Activated T-cell treated with anti-CD3 and anti-CD28 coated beads, Interleukin-2, amount 50 U/mL, for 24 hours (primary cell): ENCODE data around the gene KCNQ1.

Source experiments
- DNase-seq: peaks from one replicate; pipeline ENCODE4 v3.0.0-alpha.2; 2020
- H3K27ac Mint-ChIP-seq: 2 replicates; pipeline ENCODE4 v1.8.0; 2020; ENCODE audit warnings: mild to moderate bottlenecking, mixed read lengths
- H3K27me3 Mint-ChIP-seq: 2 replicates; pipeline ENCODE4 v1.8.0; 2020; ENCODE audit warnings: mixed read lengths
- H3K36me3 Mint-ChIP-seq: 2 replicates; pipeline ENCODE4 v1.8.0; 2020; ENCODE audit warnings: low read depth, mixed read lengths
- H3K4me1 Mint-ChIP-seq: 2 replicates; pipeline ENCODE4 v1.8.0; 2020; ENCODE audit warnings: low read depth, mixed read lengths
- H3K4me3 Mint-ChIP-seq: 2 replicates; pipeline ENCODE4 v1.8.0; 2020; ENCODE audit warnings: mild to moderate bottlenecking, moderate library complexity, mixed read lengths
- H3K9me3 Mint-ChIP-seq: 2 replicates; pipeline ENCODE4 v1.8.0; 2020; ENCODE audit warnings: mixed read lengths

Gene KCNQ1

GRCh38 chr11:2517386-2518064 is 72.7 kb downstream of the KCNQ1 start:
- H3K36me3 Mint-ChIP-seq = no peaks in the 10 kb centered on the region
- H3K9me3 Mint-ChIP-seq = no peaks in the 10 kb centered on the region
- no peaks in the 10 kb centered on the region for H3K27me3 Mint-ChIP-seq
- peak; percentile 15 for DNase-seq
- H3K4me1 Mint-ChIP-seq = no peaks in the 10 kb centered on the region
- H3K4me3 Mint-ChIP-seq = no peak overlapping the region
- H3K27ac Mint-ChIP-seq = no peak overlapping the region

- Mint-ChIP-seq H3K27me3 (no peaks in the 10 kb centered on the region), H3K9me3 (no peaks in the 10 kb centered on the region), H3K4me1 (no peaks in the 10 kb centered on the region), H3K27ac (no peak overlapping the region), H3K36me3 (no peaks in the 10 kb centered on the region), H3K4me3 (no peak overlapping the region)
- peak; percentile 25 for DNase-seq
Observed at GRCh38 chr11:2518111-2518982, 73.5 kb downstream of the KCNQ1 start.

- Mint-ChIP-seq H3K4me1 (no peaks in the 10 kb centered on the region), H3K27ac (no peak overlapping the region), H3K4me3 (no peak overlapping the region), H3K9me3 (no peaks in the 10 kb centered on the region), H3K36me3 (no peaks in the 10 kb centered on the region), H3K27me3 (no peaks in the 10 kb centered on the region)
- peak; percentile 15 for DNase-seq
Observed at GRCh38 chr11:2518983-2519340, 74.2 kb downstream of the KCNQ1 start.

- DNase-seq = peak; percentile 2
- Mint-ChIP-seq H3K27me3 (no peaks in the 10 kb centered on the region), H3K36me3 (no peaks in the 10 kb centered on the region), H3K9me3 (no peaks in the 10 kb centered on the region), H3K27ac (no peak overlapping the region), H3K4me1 (no peaks in the 10 kb centered on the region), H3K4me3 (no peak overlapping the region)
Observed at GRCh38 chr11:2519517-2519861, 74.7 kb downstream of the KCNQ1 start.

GRCh38 chr11:2519862-2520735 is 75.3 kb downstream of the KCNQ1 start:
- Mint-ChIP-seq H3K4me3 (no peak overlapping the region), H3K4me1 (peaks cover 4% of the 10 kb centered on the region), H3K27ac (no peak overlapping the region), H3K9me3 (no peaks in the 10 kb centered on the region), H3K36me3 (no peaks in the 10 kb centered on the region), H3K27me3 (no peaks in the 10 kb centered on the region)
- peak; percentile 23 for DNase-seq

GRCh38 chr11:2520736-2521035 is 75.9 kb downstream of the KCNQ1 start:
- Mint-ChIP-seq H3K27ac (no peak overlapping the region), H3K4me1 (peaks cover 10% of the 10 kb centered on the region), H3K4me3 (no peak overlapping the region), H3K36me3 (no peaks in the 10 kb centered on the region), H3K9me3 (no peaks in the 10 kb centered on the region), H3K27me3 (no peaks in the 10 kb centered on the region)
- no peak for DNase-seq

GRCh38 chr11:2521081-2521732 is 76.4 kb downstream of the KCNQ1 start:
- H3K4me3 Mint-ChIP-seq = no peak overlapping the region
- peak; percentile 6 for DNase-seq
- no peaks in the 10 kb centered on the region for H3K36me3 Mint-ChIP-seq
- H3K27ac Mint-ChIP-seq = no peak overlapping the region
- peaks cover 15% of the 10 kb centered on the region for H3K4me1 Mint-ChIP-seq
- no peaks in the 10 kb centered on the region for H3K27me3 Mint-ChIP-seq
- no peaks in the 10 kb centered on the region for H3K9me3 Mint-ChIP-seq

GRCh38 chr11:2521733-2522630 is 77.2 kb downstream of the KCNQ1 start:
- H3K4me3 Mint-ChIP-seq = no peak overlapping the region
- no peaks in the 10 kb centered on the region for H3K36me3 Mint-ChIP-seq
- H3K9me3 Mint-ChIP-seq = no peaks in the 10 kb centered on the region
- H3K27me3 Mint-ChIP-seq = no peaks in the 10 kb centered on the region
- H3K4me1 Mint-ChIP-seq = peaks cover 22% of the 10 kb centered on the region
- peak; percentile 12 for DNase-seq
- H3K27ac Mint-ChIP-seq = no peak overlapping the region

GRCh38 chr11:2522631-2523255 is 77.9 kb downstream of the KCNQ1 start:
- peak; percentile 23 for DNase-seq
- Mint-ChIP-seq H3K4me3 (no peak overlapping the region), H3K27me3 (no peaks in the 10 kb centered on the region), H3K27ac (no peak overlapping the region), H3K9me3 (no peaks in the 10 kb centered on the region), H3K36me3 (no peaks in the 10 kb centered on the region), H3K4me1 (peaks cover 28% of the 10 kb centered on the region)

- Mint-ChIP-seq H3K4me1 (peaks cover 30% of the 10 kb centered on the region), H3K4me3 (no peak overlapping the region), H3K9me3 (no peaks in the 10 kb centered on the region), H3K27me3 (no peaks in the 10 kb centered on the region), H3K27ac (no peak overlapping the region), H3K36me3 (no peaks in the 10 kb centered on the region)
- peak; percentile 18 for DNase-seq
Observed at GRCh38 chr11:2523821-2524391, 79.1 kb downstream of the KCNQ1 start.

GRCh38 chr11:2524446-2525165 is 79.8 kb downstream of the KCNQ1 start:
- peak; percentile 12 for DNase-seq
- H3K27ac Mint-ChIP-seq = no peak overlapping the region
- no peaks in the 10 kb centered on the region for H3K36me3 Mint-ChIP-seq
- no peak overlapping the region for H3K4me3 Mint-ChIP-seq
- no peaks in the 10 kb centered on the region for H3K9me3 Mint-ChIP-seq
- no peaks in the 10 kb centered on the region for H3K27me3 Mint-ChIP-seq
- peaks cover 30% of the 10 kb centered on the region for H3K4me1 Mint-ChIP-seq

- DNase-seq = peak; percentile 26
- peaks cover 30% of the 10 kb centered on the region for H3K4me1 Mint-ChIP-seq
- H3K9me3 Mint-ChIP-seq = no peaks in the 10 kb centered on the region
- no peaks in the 10 kb centered on the region for H3K27me3 Mint-ChIP-seq
- H3K36me3 Mint-ChIP-seq = no peaks in the 10 kb centered on the region
- H3K27ac Mint-ChIP-seq = peak overlapping the region; percentile 44
- no peak overlapping the region for H3K4me3 Mint-ChIP-seq
Observed at GRCh38 chr11:2525166-2525861, 80.5 kb downstream of the KCNQ1 start.
